BJ (cell line): Measurements from ENCODE around the gene AHI1. TPM values are rescaled to one million over a fixed set of nuclear protein-coding genes. Genes with fewer than 3 reads are reported as not detected.

Experiments used
- CTCF ChIA-PET: fragments of 350-600 bp; formaldehyde crosslinking; extraction: SDS; loops from one replicate; lab custom pipeline; 2021; ENCODE audit warnings: antibody characterized with exemption, inconsistent platforms; lab: Yijun Ruan, JAX
- POLR2A ChIA-PET: fragments of 300-600 bp; sonication (Branson Sonifier 250); formaldehyde crosslinking; extraction: SDS; loops from one replicate; lab custom pipeline; 2021; ENCODE audit warnings: antibody characterized with exemption; lab: Charles Lee
- DNase-seq: peaks from one replicate; pipeline ENCODE4 v3.0.0-alpha.2; 2011; ENCODE audit warnings: low read depth
- H3K27me3 ChIP-seq: 2 replicates; pipeline ENCODE4 v1.6.0; 2011; ENCODE audit warnings: low read length; ENCODE audit not compliant: control insufficient read depth, insufficient read depth
- H3K36me3 ChIP-seq: 2 replicates; pipeline ENCODE4 v1.5.1; 2011; ENCODE audit warnings: low read length; ENCODE audit not compliant: control insufficient read depth, insufficient read depth
- H3K4me3 ChIP-seq: 2 replicates; pipeline ENCODE4 v1.5.1; 2011; ENCODE audit warnings: low read depth, mild to moderate bottlenecking, control low read depth, low read length
- CTCF ChIP-seq: IDR thresholded peaks from 2 replicates; pipeline ENCODE4 v1.5.1; 2011; ENCODE audit warnings: low read depth, mild to moderate bottlenecking, control low read depth, inconsistent platforms, low read length, moderate library complexity; ENCODE audit not compliant: insufficient read depth
- polyA plus RNA-seq: library from polyadenylated mRNA; depleted of rRNA; stranded (reverse); fragments of >200 nt; gene quantifications from 2 replicates; pipeline ENCODE4 v1.2.3, GENCODE V29; 2011

Gene AHI1
- polyA plus RNA-seq, 1 experiment = 7.9 TPM

GRCh38 chr6:135402311-135402710 lies 95.2 kb downstream of the AHI1 start:
- no peak for DNase-seq
- H3K27me3 ChIP-seq = no peaks in the 10 kb centered on the region
- H3K36me3 ChIP-seq = no peaks in the 10 kb centered on the region
- ChIA-PET POLR2A (no interaction called here), CTCF (no interaction called here)
- no peak for TF ChIP-seq CTCF
- H3K4me3 ChIP-seq = no peak overlapping the region

- ChIA-PET POLR2A (no interaction called here), CTCF (no interaction called here)
- no peak for TF ChIP-seq CTCF
- no peak for DNase-seq
- Histone ChIP-seq H3K27me3 (no peaks in the 10 kb centered on the region), H3K4me3 (no peak overlapping the region), H3K36me3 (no peaks in the 10 kb centered on the region)
Measured at GRCh38 chr6:135397172-135397952, 100.2 kb downstream of the AHI1 start.

GRCh38 chr6:135395136-135395535 lies 102.4 kb downstream of the AHI1 start:
- CTCF ChIA-PET = no interaction called here

GRCh38 chr6:135393289-135393688 lies 104.3 kb downstream of the AHI1 start:
- ChIA-PET POLR2A (no interaction called here), CTCF (no interaction called here)
- Histone ChIP-seq H3K36me3 (peaks cover 3% of the 10 kb centered on the region; the same call in 1 of the 2 replicates), H3K27me3 (no peaks in the 10 kb centered on the region), H3K4me3 (no peak overlapping the region)
- no peak for DNase-seq
- TF ChIP-seq CTCF = no peak

More at GRCh38 chr6:135395136-135395535, 102.4 kb downstream of the AHI1 start:
- POLR2A ChIA-PET = no interaction called here
- TF ChIP-seq CTCF = no peak
- peaks cover 3% of the 10 kb centered on the region; the same call in 1 of the 2 replicates for H3K36me3 ChIP-seq
- DNase-seq = no peak
- H3K4me3 ChIP-seq = no peak overlapping the region
- no peaks in the 10 kb centered on the region for H3K27me3 ChIP-seq

- Histone ChIP-seq H3K4me3 (no peak overlapping the region), H3K27me3 (no peaks in the 10 kb centered on the region), H3K36me3 (peaks cover 3% of the 10 kb centered on the region; the same call in 1 of the 2 replicates)
- POLR2A ChIA-PET = interaction anchor here (0.6 kb wide), 1 partner anchor 1131 kb away, joined by 4 read pairs; no protein-coding TSS in a partner anchor
- DNase-seq = no peak
- no peak for TF ChIP-seq CTCF
- CTCF ChIA-PET = interaction anchor here (0.7 to 1.4 kb wide), 3 partner anchors 9 to 246 kb away, joined by 3 to 4 read pairs (median 3); no protein-coding TSS in a partner anchor
Measured at GRCh38 chr6:135390458-135390857, 107.1 kb downstream of the AHI1 start.
